ENCODE results near the gene WDR76. TPM values are rescaled to one million over a fixed set of nuclear protein-coding genes. Genes with fewer than 3 reads are reported as not detected.

The WDR76 gene
- total and polyA plus RNA-seq, 4 donors, result 2.4 to 6.2 (median 4.1) TPM

- peaks cover 0 to 9% (median 3%) of the 10 kb centered on the region in 4 donors for H3K36me3 ChIP-seq (ENCODE audit: control insufficient read depth in 4 of 4, insufficient read depth in 4 of 4, low read length in 4 of 4)
- no peak overlapping the region for H3K9ac ChIP-seq (ENCODE audit: insufficient read depth in 1 of 2, low read length in 2 of 2)
- no peaks in the 10 kb centered on the region for H3K27me3 ChIP-seq (ENCODE audit: control insufficient read depth in 3 of 3, insufficient read depth in 3 of 3, low read length in 2 of 3)
- DNase-seq, result no peak
- H3K27ac ChIP-seq (ENCODE audit: low read depth in 1 of 2, low read length in 1 of 2), result no peak overlapping the region
- TF ChIP-seq, protein P1, sequence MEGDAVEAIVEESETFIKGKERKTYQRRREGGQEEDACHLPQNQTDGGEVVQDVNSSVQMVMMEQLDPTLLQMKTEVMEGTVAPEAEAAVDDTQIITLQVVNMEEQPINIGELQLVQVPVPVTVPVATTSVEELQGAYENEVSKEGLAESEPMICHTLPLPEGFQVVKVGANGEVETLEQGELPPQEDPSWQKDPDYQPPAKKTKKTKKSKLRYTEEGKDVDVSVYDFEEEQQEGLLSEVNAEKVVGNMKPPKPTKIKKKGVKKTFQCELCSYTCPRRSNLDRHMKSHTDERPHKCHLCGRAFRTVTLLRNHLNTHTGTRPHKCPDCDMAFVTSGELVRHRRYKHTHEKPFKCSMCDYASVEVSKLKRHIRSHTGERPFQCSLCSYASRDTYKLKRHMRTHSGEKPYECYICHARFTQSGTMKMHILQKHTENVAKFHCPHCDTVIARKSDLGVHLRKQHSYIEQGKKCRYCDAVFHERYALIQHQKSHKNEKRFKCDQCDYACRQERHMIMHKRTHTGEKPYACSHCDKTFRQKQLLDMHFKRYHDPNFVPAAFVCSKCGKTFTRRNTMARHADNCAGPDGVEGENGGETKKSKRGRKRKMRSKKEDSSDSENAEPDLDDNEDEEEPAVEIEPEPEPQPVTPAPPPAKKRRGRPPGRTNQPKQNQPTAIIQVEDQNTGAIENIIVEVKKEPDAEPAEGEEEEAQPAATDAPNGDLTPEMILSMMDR (IDR thresholded peaks at IDR 0.05; ENCODE audit: control extremely low read depth, extremely low read depth), result no peak
- ATAC-seq (ENCODE audit: insufficient read depth, low FRiP score), result no peak
- H3K4me3 ChIP-seq, result no peak overlapping the region
- no peaks in the 10 kb centered on the region for H3K4me1 ChIP-seq (ENCODE audit: control insufficient read depth in 5 of 5, insufficient read depth in 5 of 5, low read length in 5 of 5)
- no peaks in the 10 kb centered on the region for H3K9me3 ChIP-seq (ENCODE audit: control insufficient read depth in 4 of 4, insufficient read depth in 3 of 4, low read length in 3 of 4)
Observed at GRCh38 chr15:43845421-43845820, 18.6 kb downstream of the WDR76 start.

DNA sequence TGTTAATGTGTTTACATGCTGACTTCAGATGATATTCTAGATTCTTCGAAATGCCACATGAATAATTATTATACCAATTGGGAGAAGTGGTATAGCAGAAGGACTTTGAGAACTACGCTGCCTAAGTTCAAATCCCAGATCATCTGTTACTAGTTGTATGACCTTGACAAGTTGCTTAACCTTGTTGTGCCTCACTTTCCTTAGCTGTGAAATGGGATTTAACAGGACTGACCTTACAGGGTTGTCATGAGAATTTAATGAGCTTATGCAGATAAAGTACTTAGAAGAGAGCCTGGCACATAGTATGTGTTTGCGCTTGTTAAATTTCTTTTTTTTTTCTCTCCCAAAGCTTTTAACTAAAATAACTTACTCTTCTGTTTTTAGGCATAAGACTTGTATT, 24.4 kb downstream of the WDR76 start:
- ATAC-seq (ENCODE audit: insufficient read depth, low FRiP score) (no peak), DNase-seq (no peak)
- Histone ChIP-seq H3K4me3 (no peak overlapping the region), H3K9me3 (ENCODE audit: control insufficient read depth in 4 of 4, insufficient read depth in 3 of 4, low read length in 3 of 4) (no peaks in the 10 kb centered on the region), H3K27ac (ENCODE audit: low read depth in 1 of 2, low read length in 1 of 2) (no peak overlapping the region), H3K4me1 (ENCODE audit: control insufficient read depth in 5 of 5, insufficient read depth in 5 of 5, low read length in 5 of 5) (peaks cover 0 to 1% (median 0%) of the 10 kb centered on the region in 5 donors), H3K9ac (ENCODE audit: insufficient read depth in 1 of 2, low read length in 2 of 2) (no peak overlapping the region), H3K36me3 (ENCODE audit: control insufficient read depth in 4 of 4, insufficient read depth in 4 of 4, low read length in 4 of 4) (peaks cover 0 to 4% (median 3%) of the 10 kb centered on the region in 4 donors), H3K27me3 (ENCODE audit: control insufficient read depth in 3 of 3, insufficient read depth in 3 of 3, low read length in 2 of 3) (no peaks in the 10 kb centered on the region)
- 99% methylated on average over 3 of the region's 3 CpGs for WGBS, 2 donors
- TF ChIP-seq, protein P1 (IDR thresholded peaks at IDR 0.05; ENCODE audit: control extremely low read depth, extremely low read depth), result no peak

- TF ChIP-seq, protein P1 (IDR thresholded peaks at IDR 0.05; ENCODE audit: control extremely low read depth, extremely low read depth), result no peak
- H3K9ac ChIP-seq (ENCODE audit: insufficient read depth in 1 of 2, low read length in 2 of 2), result no peak overlapping the region
- no peaks in the 10 kb centered on the region for H3K9me3 ChIP-seq (ENCODE audit: control insufficient read depth in 4 of 4, insufficient read depth in 3 of 4, low read length in 3 of 4)
- H3K27me3 ChIP-seq (ENCODE audit: control insufficient read depth in 3 of 3, insufficient read depth in 3 of 3, low read length in 2 of 3), result no peaks in the 10 kb centered on the region
- no peak overlapping the region for H3K4me3 ChIP-seq
- ATAC-seq (ENCODE audit: insufficient read depth, low FRiP score) (no peak), DNase-seq (no peak)
- 97% methylated on average over 4 of the region's 4 CpGs for WGBS, 2 donors
- peaks cover 0 to 4% (median 3%) of the 10 kb centered on the region in 4 donors for H3K36me3 ChIP-seq (ENCODE audit: control insufficient read depth in 4 of 4, insufficient read depth in 4 of 4, low read length in 4 of 4)
- H3K4me1 ChIP-seq (ENCODE audit: control insufficient read depth in 5 of 5, insufficient read depth in 5 of 5, low read length in 5 of 5), result peaks cover 0 to 1% (median 0%) of the 10 kb centered on the region in 5 donors
- H3K27ac ChIP-seq (ENCODE audit: low read depth in 1 of 2, low read length in 1 of 2), result no peak overlapping the region
Observed at GRCh38 chr15:43852607-43853006, 25.8 kb downstream of the WDR76 start.

- TF ChIP-seq, protein P1 (IDR thresholded peaks at IDR 0.05; ENCODE audit: control extremely low read depth, extremely low read depth), result no peak
- Histone ChIP-seq H3K9me3 (ENCODE audit: control insufficient read depth in 4 of 4, insufficient read depth in 3 of 4, low read length in 3 of 4) (no peaks in the 10 kb centered on the region), H3K9ac (ENCODE audit: insufficient read depth in 1 of 2, low read length in 2 of 2) (no peak overlapping the region), H3K27ac (ENCODE audit: low read depth in 1 of 2, low read length in 1 of 2) (no peak overlapping the region), H3K4me3 (no peak overlapping the region), H3K27me3 (ENCODE audit: control insufficient read depth in 3 of 3, insufficient read depth in 3 of 3, low read length in 2 of 3) (no peaks in the 10 kb centered on the region), H3K36me3 (ENCODE audit: control insufficient read depth in 4 of 4, insufficient read depth in 4 of 4, low read length in 4 of 4) (peaks cover 0 to 6% (median 5%) of the 10 kb centered on the region in 4 donors), H3K4me1 (ENCODE audit: control insufficient read depth in 5 of 5, insufficient read depth in 5 of 5, low read length in 5 of 5) (peaks cover 0 to 1% (median 0%) of the 10 kb centered on the region in 5 donors)
- 83 to 90% methylated on average over 6 of the region's 6 CpGs for WGBS, 2 donors
- DNase-seq (no peak), ATAC-seq (ENCODE audit: insufficient read depth, low FRiP score) (no peak)
Observed at GRCh38 chr15:43854801-43855200, 28.0 kb downstream of the WDR76 start.

Measured in lung (tissue), 12 donors.